ENCODE measurements around the gene POLN. TPM values are rescaled to one million over a fixed set of nuclear protein-coding genes. Genes with fewer than 3 reads are reported as not detected.

POLN gene
- polyA plus RNA-seq, 1 donor (not counting 4 experiments of a cell fraction or from before 2014, with no cell fraction given), result 1.3 TPM

- no peak overlapping the region for H3K9ac ChIP-seq (ENCODE audit: control insufficient read depth, extremely low read depth, insufficient read depth, low read length)
- no peak for TF ChIP-seq EZH2 (IDR thresholded peaks at IDR 0.05; ENCODE audit: low read length)
- TF ChIP-seq, protein P1, sequence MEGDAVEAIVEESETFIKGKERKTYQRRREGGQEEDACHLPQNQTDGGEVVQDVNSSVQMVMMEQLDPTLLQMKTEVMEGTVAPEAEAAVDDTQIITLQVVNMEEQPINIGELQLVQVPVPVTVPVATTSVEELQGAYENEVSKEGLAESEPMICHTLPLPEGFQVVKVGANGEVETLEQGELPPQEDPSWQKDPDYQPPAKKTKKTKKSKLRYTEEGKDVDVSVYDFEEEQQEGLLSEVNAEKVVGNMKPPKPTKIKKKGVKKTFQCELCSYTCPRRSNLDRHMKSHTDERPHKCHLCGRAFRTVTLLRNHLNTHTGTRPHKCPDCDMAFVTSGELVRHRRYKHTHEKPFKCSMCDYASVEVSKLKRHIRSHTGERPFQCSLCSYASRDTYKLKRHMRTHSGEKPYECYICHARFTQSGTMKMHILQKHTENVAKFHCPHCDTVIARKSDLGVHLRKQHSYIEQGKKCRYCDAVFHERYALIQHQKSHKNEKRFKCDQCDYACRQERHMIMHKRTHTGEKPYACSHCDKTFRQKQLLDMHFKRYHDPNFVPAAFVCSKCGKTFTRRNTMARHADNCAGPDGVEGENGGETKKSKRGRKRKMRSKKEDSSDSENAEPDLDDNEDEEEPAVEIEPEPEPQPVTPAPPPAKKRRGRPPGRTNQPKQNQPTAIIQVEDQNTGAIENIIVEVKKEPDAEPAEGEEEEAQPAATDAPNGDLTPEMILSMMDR (optimal IDR thresholded peaks at IDR 0.05 in 1 of 3, IDR thresholded peaks at IDR 0.05 in 1 of 3, conservative IDR thresholded peaks at IDR 0.05 in 1 of 3; ENCODE audit: extremely low read depth in 1 of 3, insufficient read depth in 2 of 3, low read length in 3 of 3), result no peak
- no peaks in the 10 kb centered on the region for H4K20me1 ChIP-seq (ENCODE audit: control insufficient read depth, extremely low read depth, insufficient read depth, low read length)
- no peak overlapping the region for H3K27ac ChIP-seq (ENCODE audit: control insufficient read depth, insufficient read depth, low read length)
- no peaks in the 10 kb centered on the region for H3K79me2 ChIP-seq (ENCODE audit: control insufficient read depth, insufficient read depth, low read length)
- dilution Hi-C loops (cut with MboI; ENCODE audit: extremely low pct_ligation_motif_present, low sequenced_read_pairs), result no loop called here
- no peak for FAIRE-seq
- H3K36me3 ChIP-seq (ENCODE audit: control insufficient read depth in 2 of 2, extremely low read depth in 1 of 2, insufficient read depth in 2 of 2, low read length in 2 of 2), result no peaks in the 10 kb centered on the region
- H2AFZ ChIP-seq (ENCODE audit: control insufficient read depth, low read length), result no peak overlapping the region
- no peaks in the 10 kb centered on the region for H3K9me3 ChIP-seq (ENCODE audit: control insufficient read depth, low read depth, low read length)
- H3K4me3 ChIP-seq (ENCODE audit: control insufficient read depth in 2 of 3, extremely low read depth in 1 of 3, insufficient read depth in 2 of 3, low read depth in 1 of 3, low read length in 3 of 3), result no peak overlapping the region
- no peak for DNase-seq (ENCODE audit: low read depth, low spot score)
- no peak overlapping the region for H3K4me2 ChIP-seq (ENCODE audit: control insufficient read depth, extremely low read depth, insufficient read depth, low read depth, low read length)
- H3K27me3 ChIP-seq (ENCODE audit: control insufficient read depth, extremely low read depth, insufficient read depth, low read length), result peaks cover 12% of the 10 kb centered on the region
- H3K9me1 ChIP-seq (ENCODE audit: control insufficient read depth, extremely low read depth, insufficient read depth, low read length), result no peaks in the 10 kb centered on the region
- H3K4me1 ChIP-seq (ENCODE audit: control insufficient read depth, extremely low read depth, insufficient read depth, low read length), result no peaks in the 10 kb centered on the region
Observed at GRCh38 chr4:2069986-2070385, 171.9 kb downstream of the POLN start.

- dilution Hi-C loops (cut with MboI; ENCODE audit: extremely low pct_ligation_motif_present, low sequenced_read_pairs), result no loop called here
- peaks cover 12% of the 10 kb centered on the region for H3K27me3 ChIP-seq (ENCODE audit: control insufficient read depth, extremely low read depth, insufficient read depth, low read length)
Observed at GRCh38 chr4:2069161-2069971, 172.6 kb downstream of the POLN start.

More at GRCh38 chr4:2069161-2069971, 172.6 kb downstream of the POLN start:
- DNase-seq (ENCODE audit: low read depth, low spot score) (no peak), FAIRE-seq (no peak)
- Histone ChIP-seq H3K9me1 (ENCODE audit: control insufficient read depth, extremely low read depth, insufficient read depth, low read length) (no peaks in the 10 kb centered on the region), H3K36me3 (ENCODE audit: control insufficient read depth in 2 of 2, extremely low read depth in 1 of 2, insufficient read depth in 2 of 2, low read length in 2 of 2) (no peaks in the 10 kb centered on the region), H4K20me1 (ENCODE audit: control insufficient read depth, extremely low read depth, insufficient read depth, low read length) (no peaks in the 10 kb centered on the region), H3K9me3 (ENCODE audit: control insufficient read depth, low read depth, low read length) (no peaks in the 10 kb centered on the region), H3K4me3 (ENCODE audit: control insufficient read depth in 2 of 3, extremely low read depth in 1 of 3, insufficient read depth in 2 of 3, low read depth in 1 of 3, low read length in 3 of 3) (no peak overlapping the region), H2AFZ (ENCODE audit: control insufficient read depth, low read length) (no peak overlapping the region), H3K9ac (ENCODE audit: control insufficient read depth, extremely low read depth, insufficient read depth, low read length) (no peak overlapping the region), H3K4me1 (ENCODE audit: control insufficient read depth, extremely low read depth, insufficient read depth, low read length) (no peaks in the 10 kb centered on the region), H3K79me2 (ENCODE audit: control insufficient read depth, insufficient read depth, low read length) (no peaks in the 10 kb centered on the region), H3K4me2 (ENCODE audit: control insufficient read depth, extremely low read depth, insufficient read depth, low read depth, low read length) (no peak overlapping the region), H3K27ac (ENCODE audit: control insufficient read depth, insufficient read depth, low read length) (no peak overlapping the region)
- TF ChIP-seq, protein P1 (optimal IDR thresholded peaks at IDR 0.05 in 1 of 3, IDR thresholded peaks at IDR 0.05 in 1 of 3, conservative IDR thresholded peaks at IDR 0.05 in 1 of 3; ENCODE audit: extremely low read depth in 1 of 3, insufficient read depth in 2 of 3, low read length in 3 of 3), result no peak
- TF ChIP-seq EZH2 (IDR thresholded peaks at IDR 0.05; ENCODE audit: low read length), result no peak

Measured in keratinocyte (primary cell).